H1 (cell line): ENCODE measurements around the gene MID2. TPM values are rescaled to one million over a fixed set of nuclear protein-coding genes. Genes with fewer than 3 reads are reported as not detected.

ENCODE experiments used
- CTCF ChIA-PET: fragments of 300-600 bp; sonication (Branson Sonifier 250); formaldehyde crosslinking; loops from one replicate; lab custom pipeline; 2021; ENCODE audit not compliant: partially characterized antibody; lab: Charles Lee
- POLR2A ChIA-PET: fragments of 300-600 bp; sonication (Branson Sonifier 250); formaldehyde crosslinking; loops from one replicate; lab custom pipeline; 2021; ENCODE audit warnings: inconsistent platforms; ENCODE audit not compliant: partially characterized antibody; lab: Charles Lee
- DNase-seq, 2 experiments: peaks; one replicate each; pipeline versions ENCODE4 v3.0.0 to v3.0.0-alpha.2; 2010 to 2022; ENCODE audit warnings: low spot score in 2 of 2, low read depth in 1 of 2, mixed read lengths in 1 of 2
- FAIRE-seq: peaks from 2 replicates; lab custom pipeline; 2011; peaks lifted over from hg19 to GRCh38; lab: Jason Lieb, UNC
- H2AFZ ChIP-seq: 2 replicates; pipeline ENCODE4 v1.8.1; 2012; ENCODE audit warnings: low read length, inconsistent platforms
- H2AK5ac ChIP-seq: 2 replicates; pipeline ENCODE4 v1.6.1; 2013; ENCODE audit warnings: low read depth, low read length
- H2BK120ac ChIP-seq: replicated peaks from 2 replicates; pipeline ENCODE3; 2013; ENCODE audit warnings: low read depth, low read length, inconsistent platforms
- H2BK12ac ChIP-seq: 2 replicates; pipeline ENCODE4 v1.6.1; 2013; ENCODE audit warnings: low read depth, low read length
- H2BK15ac ChIP-seq: 2 replicates; pipeline ENCODE4 v1.6.1; 2013; ENCODE audit warnings: low read length
- H2BK20ac ChIP-seq: 2 replicates; pipeline ENCODE4 v1.6.1; 2013; ENCODE audit warnings: low read length
- H2BK5ac ChIP-seq: 2 replicates; pipeline ENCODE4 v1.6.1; 2013; ENCODE audit warnings: low read depth, low read length
- H3K14ac ChIP-seq: 2 replicates; pipeline ENCODE4 v1.6.1; 2013; ENCODE audit warnings: inconsistent platforms; ENCODE audit not compliant: insufficient read length
- H3K18ac ChIP-seq: 2 replicates; pipeline ENCODE4 v1.6.1; 2013; ENCODE audit warnings: low read length; ENCODE audit errors: extremely low read depth
- H3K23ac ChIP-seq: 2 replicates; pipeline ENCODE4 v1.6.1; 2013; ENCODE audit warnings: inconsistent platforms; ENCODE audit not compliant: insufficient read length
- H3K23me2 ChIP-seq: 2 replicates; pipeline ENCODE4 v1.6.1; 2013; ENCODE audit warnings: low read depth, low read length
- H3K27ac ChIP-seq: 2 replicates; pipeline ENCODE4 v1.6.1; 2011; ENCODE audit warnings: low read depth, low read length, inconsistent platforms
- H3K27me3 ChIP-seq, 4 experiments: replicated peaks in 1 of 4; 1 replicate in 1 of 4; 2 replicates in 3 of 4; pipeline versions ENCODE4 v1.6.1 to v1.8.1; 2011 to 2013; ENCODE audit warnings: low read length in 3 of 4, mild to moderate bottlenecking in 3 of 4, inconsistent platforms in 2 of 4, mixed read lengths in 2 of 4, moderate library complexity in 1 of 4; ENCODE audit not compliant: control insufficient read depth in 3 of 4, insufficient read depth in 3 of 4; ENCODE audit errors: extremely low read depth in 1 of 4
- H3K36me3 ChIP-seq, 4 experiments: 2 replicates each; pipeline versions ENCODE4 v1.6.1 to v1.8.1; 2011 to 2013; ENCODE audit warnings: mild to moderate bottlenecking in 4 of 4, low read length in 3 of 4, moderate library complexity in 2 of 4, control low read depth in 1 of 4, inconsistent platforms in 1 of 4; ENCODE audit not compliant: insufficient read depth in 4 of 4, control insufficient read depth in 2 of 4
- H3K4ac ChIP-seq: replicated peaks from 2 replicates; pipeline ENCODE3; 2013; ENCODE audit warnings: low read length, low read depth, mixed read lengths, inconsistent platforms; ENCODE audit not compliant: insufficient read length
- H3K4me1 ChIP-seq, 4 experiments: replicated peaks in 1 of 4; 1 replicate in 1 of 4; 2 replicates in 3 of 4; pipeline versions ENCODE4 v1.6.1 to v1.8.1; 2011 to 2013; ENCODE audit warnings: low read length in 3 of 4, inconsistent platforms in 2 of 4, mixed read lengths in 1 of 4; ENCODE audit not compliant: insufficient read depth in 4 of 4, control insufficient read depth in 3 of 4
- H3K4me2 ChIP-seq, 2 experiments: 2 replicates each; pipeline versions ENCODE4 v1.6.1 to v1.8.1; 2011 to 2013; ENCODE audit warnings: low read depth in 2 of 2, low read length in 2 of 2, control low read depth in 1 of 2, inconsistent platforms in 1 of 2, mild to moderate bottlenecking in 1 of 2; ENCODE audit not compliant: insufficient read depth in 1 of 2
- H3K4me3 ChIP-seq, 4 experiments: fragments of 200-600, 300-600 bp in 1 of 4; sonication (generic), shearing (Covaris generic), sonication (Bioruptor Twin) in 1 of 4; 2 replicates each; pipeline versions ENCODE4 v1.5.1 to v1.8.1; 2011 to 2016; ENCODE audit warnings: low read length in 4 of 4, low read depth in 3 of 4, control low read depth in 2 of 4, inconsistent platforms in 2 of 4, mild to moderate bottlenecking in 2 of 4, mixed read lengths in 1 of 4, moderate library complexity in 1 of 4; ENCODE audit not compliant: insufficient read depth in 2 of 4; ENCODE audit errors: extremely low read depth in 1 of 4
- H3K56ac ChIP-seq: replicated peaks from 2 replicates; pipeline ENCODE3; 2013; ENCODE audit warnings: low read depth, mild to moderate bottlenecking, mixed read lengths, low read length, inconsistent platforms; ENCODE audit not compliant: insufficient read length
- H3K79me1 ChIP-seq: 2 replicates; pipeline ENCODE4 v1.6.1; 2013; ENCODE audit warnings: low read depth, low read length, control low read depth
- H3K79me2 ChIP-seq, 2 experiments: 2 replicates each; pipeline versions ENCODE4 v1.6.1 to v1.8.1; 2012 to 2013; ENCODE audit warnings: low read length in 2 of 2, mild to moderate bottlenecking in 2 of 2, inconsistent platforms in 1 of 2; ENCODE audit not compliant: insufficient read depth in 2 of 2, control insufficient read depth in 1 of 2
- H3K9ac ChIP-seq, 4 experiments: replicated peaks in 1 of 4; 1 replicate in 1 of 4; 2 replicates in 3 of 4; pipeline versions ENCODE4 v1.6.1 to v1.8.1; 2011 to 2013; ENCODE audit warnings: low read depth in 3 of 4, low read length in 3 of 4, control low read depth in 2 of 4, mild to moderate bottlenecking in 2 of 4, moderate library complexity in 2 of 4, inconsistent platforms in 1 of 4; ENCODE audit errors: extremely low read depth in 1 of 4
- H3K9me3 ChIP-seq, 2 experiments: 2 replicates each; pipeline versions ENCODE4 v1.6.1 to v1.8.1; 2012 to 2013; ENCODE audit warnings: mild to moderate bottlenecking in 2 of 2, moderate library complexity in 2 of 2, control low read depth in 1 of 2, inconsistent platforms in 1 of 2, low read depth in 1 of 2, low read length in 1 of 2, mixed read lengths in 1 of 2; ENCODE audit not compliant: insufficient read depth in 2 of 2
- H4K20me1 ChIP-seq, 2 experiments: replicated peaks in 1 of 2; 2 replicates each; pipeline versions ENCODE3 to v1.8.1; 2011 to 2013; ENCODE audit warnings: inconsistent platforms in 2 of 2, low read length in 2 of 2, mild to moderate bottlenecking in 1 of 2; ENCODE audit not compliant: insufficient read depth in 2 of 2, control insufficient read depth in 1 of 2
- H4K5ac ChIP-seq: 2 replicates; pipeline ENCODE4 v1.6.1; 2013; ENCODE audit warnings: low read length, low read depth, mixed read lengths, inconsistent platforms; ENCODE audit not compliant: insufficient read length
- H4K8ac ChIP-seq: 2 replicates; pipeline ENCODE4 v1.8.0; 2013; ENCODE audit warnings: mild to moderate bottlenecking, moderate library complexity, low read length, inconsistent platforms; ENCODE audit not compliant: insufficient read depth; ENCODE audit errors: extremely low read depth
- H4K91ac ChIP-seq: replicated peaks from 2 replicates; pipeline ENCODE3; 2013; ENCODE audit warnings: low read length, mixed read lengths, inconsistent platforms; ENCODE audit not compliant: insufficient read length
- TAF7 ChIP-seq: optimal IDR thresholded peaks from 2 replicates; pipeline ENCODE3; 2011; ENCODE audit warnings: low read depth, mild to moderate bottlenecking, inconsistent platforms, low read length, moderate library complexity, borderline replicate concordance
- WGBS, 2 experiments: shearing (Covaris generic) in 1 of 2; methylation state at CpG; one replicate each; pipeline versions ENCODE4 v1.1.6 to v1.1.7; 2013 to 2015; ENCODE audit warnings: low lambda C conversion rate in 2 of 2, mixed read lengths in 2 of 2, inconsistent platforms in 1 of 2, low coverage in 1 of 2, missing lambda C conversion rate in 1 of 2; ENCODE audit not compliant: insufficient replicate concordance in 2 of 2, insufficient coverage in 1 of 2, insufficient read length in 1 of 2; ENCODE audit errors: extremely low coverage in 1 of 2, missing lambda C conversion rate in 1 of 2; 5-methylcytosine and 5-hydroxymethylcytosine counted together
- polyA plus RNA-seq, 7 experiments: library from polyadenylated mRNA; depleted of rRNA in 3 of 7; stranded (reverse) in 5 of 7; unstranded in 2 of 7; fragments of >200 nt in 5 of 7; fragments of 200-250 nt in 2 of 7; gene quantifications; 1 replicate in 5 of 7; 2 replicates in 1 of 7; 4 replicates in 1 of 7; pipeline versions ENCODE4 v1.2.1 to v1.2.3, GENCODE V29; 2011 to 2013; ENCODE audit warnings: missing spikeins in 2 of 7, mixed read lengths in 2 of 7
- total RNA-seq: library from RNA; stranded (reverse); fragmentation: NEBNext Ultra II Directional; extraction: Animal tissue kit (Norgen Biotek cat#: 25700); gene quantifications from 2 replicates; pipeline ENCODE4 v1.2.1, GENCODE V29; 2021

MID2 gene
- total and polyA plus RNA-seq, 2 of the 8 experiments (the other 6 are each of a cell fraction or from before 2014, with no cell fraction given): 0.98 to 1.7 TPM

GRCh38 chrX:107857837-107858236 lies 32.2 kb downstream of the MID2 start:
- H2AFZ ChIP-seq: no peak overlapping the region
- no peaks in the 10 kb centered on the region for H3K4me1 ChIP-seq
- H3K23ac ChIP-seq: no peak overlapping the region
- ChIA-PET POLR2A (no interaction called here), CTCF (interaction anchor here (0.5 to 1.8 kb wide), 4 partner anchors 8 to 483 kb away, joined by 3 to 4 read pairs (median 4); no protein-coding TSS in a partner anchor)
- H4K5ac ChIP-seq: no peak overlapping the region
- no peak overlapping the region for H2BK5ac ChIP-seq
- H2BK12ac ChIP-seq: no peak overlapping the region
- 97% methylated on average over 5 of the region's 5 CpGs; no CpG with 5 or more reads in 1 of the 2 experiments for WGBS, 2 experiments
- DNase-seq (no peak), FAIRE-seq (no peak)
- H3K18ac ChIP-seq: no peak overlapping the region
- no peak overlapping the region for H3K14ac ChIP-seq
- H3K36me3 ChIP-seq: no peaks in the 10 kb centered on the region
- no peak overlapping the region for H3K56ac ChIP-seq
- no peak overlapping the region for H4K91ac ChIP-seq
- H2BK15ac ChIP-seq: no peak overlapping the region
- H3K79me1 ChIP-seq: no peaks in the 10 kb centered on the region
- no peak overlapping the region for H3K27ac ChIP-seq
- H3K4me3 ChIP-seq: no peak overlapping the region
- H2BK20ac ChIP-seq: no peak overlapping the region
- H3K27me3 ChIP-seq: no peaks in the 10 kb centered on the region
- H3K9ac ChIP-seq: no peak overlapping the region
- no peak overlapping the region for H4K8ac ChIP-seq
- H2AK5ac ChIP-seq: no peak overlapping the region
- no peaks in the 10 kb centered on the region for H4K20me1 ChIP-seq
- H3K9me3 ChIP-seq: no peaks in the 10 kb centered on the region
- H3K79me2 ChIP-seq: no peaks in the 10 kb centered on the region
- no peak overlapping the region for H2BK120ac ChIP-seq
- no peaks in the 10 kb centered on the region for H3K23me2 ChIP-seq
- H3K4me2 ChIP-seq: no peak overlapping the region
- H3K4ac ChIP-seq: no peak overlapping the region
- TF ChIP-seq TAF7: no peak
